Activated CD8-positive, alpha-beta T cell treated with anti-CD3 and anti-CD28 coated beads, Interleukin-2, amount 10 ng/mL, durations not matched to agents 7 days and 5 days (primary cell): Measurements from ENCODE around the gene TUBB4B. TPM values are rescaled to one million over a fixed set of nuclear protein-coding genes. Genes with fewer than 3 reads are reported as not detected.

Experiments used
- ATAC-seq: fragments of 150-1000 bp; cut with Tn5 transposase; one replicate; pipeline ENCODE4 v1.10.0; 2021; ENCODE audit warnings: moderate library complexity
- CTCF ChIA-PET: fragments of 350-600 bp; sonication (Branson Sonifier 250); formaldehyde crosslinking; loops from one replicate; lab custom pipeline; 2021; ENCODE audit warnings: antibody characterized with exemption; lab: Charles Lee
- POLR2A ChIA-PET: fragments of 350-600 bp; sonication (Branson Sonifier 250); formaldehyde crosslinking; loops from one replicate; lab custom pipeline; 2021; ENCODE audit warnings: antibody characterized with exemption; lab: Charles Lee
- DNase-seq: peaks from one replicate; pipeline ENCODE4 v3.0.0-alpha.2; 2020
- H3K27ac Mint-ChIP-seq: one replicate; pipeline ENCODE4 v1.8.0; 2021; ENCODE audit warnings: mild to moderate bottlenecking, mixed read lengths
- H3K27me3 Mint-ChIP-seq: one replicate; pipeline ENCODE4 v1.8.0; 2021; ENCODE audit warnings: low read depth, mixed read lengths
- H3K36me3 Mint-ChIP-seq: one replicate; pipeline ENCODE4 v1.8.0; 2021; ENCODE audit warnings: low read depth, mixed read lengths
- H3K4me1 Mint-ChIP-seq: one replicate; pipeline ENCODE4 v1.8.0; 2021; ENCODE audit warnings: low read depth, mixed read lengths
- H3K4me3 Mint-ChIP-seq: one replicate; pipeline ENCODE4 v1.8.0; 2021; ENCODE audit warnings: mild to moderate bottlenecking, mixed read lengths
- H3K9me3 Mint-ChIP-seq: one replicate; pipeline ENCODE4 v1.8.0; 2022; ENCODE audit warnings: mixed read lengths; ENCODE audit not compliant: insufficient read depth
- total RNA-seq, 2 experiments: library from RNA; stranded (reverse); gene quantifications; one replicate each; pipeline ENCODE4 v1.2.3, GENCODE V29; 2021

Gene TUBB4B
- total RNA-seq, 2 experiments from 2014 or later, result 417 to 432 TPM

GRCh38 chr9:137277329-137278041 is 36.4 kb downstream of the TUBB4B start, which contains the start of gene TOR4A:
Gene TOR4A, plus strand, starts transcription at chr9:137277726. Its CDS starts 964 bp downstream, at chr9:137278690.
- H3K27me3 Mint-ChIP-seq, result no peaks in the 10 kb centered on the region
- H3K36me3 Mint-ChIP-seq, result peaks cover 11% of the 10 kb centered on the region
- ChIA-PET CTCF (interaction anchor here (1.0 to 1.6 kb wide), 4 partner anchors 9 to 55 kb away, joined by 3 to 6 read pairs (median 4); partner anchors contain the start of gene TUBB4B), POLR2A (interaction anchor here (0.9 to 1.6 kb wide), 2 partner anchors 21 to 37 kb away, joined by 3 to 8 read pairs; partner anchors contain the start of gene TUBB4B)
- DNase-seq, result peak; percentile 69
- no peaks in the 10 kb centered on the region for H3K9me3 Mint-ChIP-seq
- H3K4me3 Mint-ChIP-seq, result peak within 1 kb of the TSS; percentile 77
- H3K4me1 Mint-ChIP-seq, result peaks cover 21% of the 10 kb centered on the region
- H3K27ac Mint-ChIP-seq, result peak within 1 kb of the TSS; percentile 74
- ATAC-seq, result peak; percentile 72

GRCh38 chr9:137278061-137278701 is 37.1 kb downstream of the TUBB4B start:
- Mint-ChIP-seq H3K27ac (peak overlapping the region; percentile 74), H3K27me3 (no peaks in the 10 kb centered on the region), H3K4me3 (peak overlapping the region; percentile 77), H3K9me3 (no peaks in the 10 kb centered on the region), H3K36me3 (peaks cover 11% of the 10 kb centered on the region), H3K4me1 (peaks cover 26% of the 10 kb centered on the region)
- DNase-seq, result no peak
- CTCF ChIA-PET, result interaction anchor here (1.0 to 1.6 kb wide), 3 partner anchors 17 to 55 kb away, joined by 3 to 6 read pairs (median 3); partner anchors contain the start of gene TUBB4B
- no peak for ATAC-seq
- POLR2A ChIA-PET, result interaction anchor here (1.6 kb wide), 1 partner anchor 38 kb away, joined by 8 read pairs; the partner anchor contains the start of gene TUBB4B

GRCh38 chr9:137278721-137279711 is 37.9 kb downstream of the TUBB4B start:
- H3K4me3 Mint-ChIP-seq, result no peak overlapping the region
- ATAC-seq (no peak), DNase-seq (no peak)
- H3K27ac Mint-ChIP-seq, result no peak overlapping the region
- POLR2A ChIA-PET, result no interaction called here
- peaks cover 3% of the 10 kb centered on the region for H3K27me3 Mint-ChIP-seq
- CTCF ChIA-PET, result interaction anchor here (1.3 kb wide), 1 partner anchor 23 kb away, joined by 4 read pairs; the partner anchor contains the start of gene NRARP
- no peaks in the 10 kb centered on the region for H3K9me3 Mint-ChIP-seq
- peaks cover 26% of the 10 kb centered on the region for H3K4me1 Mint-ChIP-seq
- peaks cover 7% of the 10 kb centered on the region for H3K36me3 Mint-ChIP-seq

GRCh38 chr9:137279741-137280473 is 38.8 kb downstream of the TUBB4B start:
- POLR2A ChIA-PET, result interaction anchor here (0.6 kb wide), 1 partner anchor 24 kb away, joined by 3 read pairs; no protein-coding TSS in a partner anchor
- H3K9me3 Mint-ChIP-seq, result no peaks in the 10 kb centered on the region
- H3K36me3 Mint-ChIP-seq, result peaks cover 2% of the 10 kb centered on the region
- ATAC-seq, result no peak
- peaks cover 26% of the 10 kb centered on the region for H3K4me1 Mint-ChIP-seq
- CTCF ChIA-PET, result interaction anchor here (1.3 kb wide), 1 partner anchor 22 kb away, joined by 4 read pairs; the partner anchor contains the start of gene NRARP
- H3K27me3 Mint-ChIP-seq, result peaks cover 3% of the 10 kb centered on the region
- no peak for DNase-seq
- no peak overlapping the region for H3K27ac Mint-ChIP-seq
- H3K4me3 Mint-ChIP-seq, result no peak overlapping the region

GRCh38 chr9:137280474-137281344 is 39.6 kb downstream of the TUBB4B start:
- Mint-ChIP-seq H3K4me3 (no peak overlapping the region), H3K4me1 (peaks cover 22% of the 10 kb centered on the region), H3K27me3 (peaks cover 3% of the 10 kb centered on the region), H3K36me3 (peaks cover 2% of the 10 kb centered on the region), H3K9me3 (no peaks in the 10 kb centered on the region), H3K27ac (no peak overlapping the region)
- ChIA-PET CTCF (interaction anchor here (1.3 kb wide), 1 partner anchor 21 kb away, joined by 4 read pairs; the partner anchor contains the start of gene NRARP), POLR2A (interaction anchor here (0.6 kb wide), 1 partner anchor 25 kb away, joined by 3 read pairs; no protein-coding TSS in a partner anchor)
- DNase-seq, result no peak
- ATAC-seq, result no peak

- DNase-seq, result no peak
- ChIA-PET CTCF (interaction anchor here (0.9 to 1.6 kb wide), 2 partner anchors 12 to 25 kb away, joined by 3 read pairs; no protein-coding TSS in a partner anchor), POLR2A (interaction anchor here (0.9 kb wide), 2 partner anchors 27 to 41 kb away, joined by 3 read pairs; no protein-coding TSS in a partner anchor)
- Mint-ChIP-seq H3K9me3 (no peaks in the 10 kb centered on the region), H3K4me3 (no peak overlapping the region), H3K36me3 (peaks cover 2% of the 10 kb centered on the region), H3K27ac (no peak overlapping the region), H3K4me1 (peaks cover 21% of the 10 kb centered on the region), H3K27me3 (peaks cover 3% of the 10 kb centered on the region)
- no peak for ATAC-seq
Measured at GRCh38 chr9:137281345-137282116, 40.4 kb downstream of the TUBB4B start.

- peaks cover 7% of the 10 kb centered on the region for H3K27me3 Mint-ChIP-seq
- H3K27ac Mint-ChIP-seq, result no peak overlapping the region
- H3K9me3 Mint-ChIP-seq, result no peaks in the 10 kb centered on the region
- ChIA-PET POLR2A (interaction anchor here (0.7 kb wide), 1 partner anchor 46 kb away, joined by 3 read pairs; no protein-coding TSS in a partner anchor), CTCF (interaction anchor here (0.6 to 1.8 kb wide), 16 partner anchors 10 to 241 kb away, joined by 3 to 9 read pairs (median 4); partner anchors contain the start of genes EXD3 and NOXA1)
- peaks cover 2% of the 10 kb centered on the region for H3K36me3 Mint-ChIP-seq
- peak; percentile 54 for DNase-seq
- no peak overlapping the region for H3K4me3 Mint-ChIP-seq
- peak; percentile 77 for ATAC-seq
- peaks cover 9% of the 10 kb centered on the region for H3K4me1 Mint-ChIP-seq
Measured at GRCh38 chr9:137286975-137287383, 45.9 kb downstream of the TUBB4B start.

- Mint-ChIP-seq H3K27me3 (peaks cover 22% of the 10 kb centered on the region), H3K4me3 (no peak overlapping the region), H3K27ac (no peak overlapping the region), H3K4me1 (peaks cover 14% of the 10 kb centered on the region), H3K36me3 (no peaks in the 10 kb centered on the region), H3K9me3 (no peaks in the 10 kb centered on the region)
- ATAC-seq (no peak), DNase-seq (no peak)
- ChIA-PET POLR2A (no interaction called here), CTCF (interaction anchor here (1.0 to 1.6 kb wide), 2 partner anchors 11 to 28 kb away, joined by 3 to 4 read pairs; no protein-coding TSS in a partner anchor)
Measured at GRCh38 chr9:137293094-137293481, 52.0 kb downstream of the TUBB4B start.
